Left lung (tissue), 10 donors: ENCODE data around the gene ALK. TPM values are rescaled to one million over a fixed set of nuclear protein-coding genes. Genes with fewer than 3 reads are reported as not detected.

ENCODE experiments used
- ATAC-seq: fragments of 200-7000 bp; cut with Tn5 transposase; one replicate; pipeline ENCODE4 v1.9.1; 2020; ENCODE audit warnings: moderate library complexity
- DNase-seq, 4 donors: peaks; one replicate each; pipeline ENCODE4 v3.0.0-alpha.2; 2013 to 2020
- H3K27ac ChIP-seq, 2 donors: fragments of 200-600 bp; sonication (generic) in 1 of 2; one replicate each; pipeline versions ENCODE4 v1.5.0 to v1.8.0; 2020 to 2021
- H3K27me3 ChIP-seq, 2 donors: fragments of 200-600 bp; sonication (generic) in 1 of 2; one replicate each; pipeline versions ENCODE4 v1.5.0 to v1.8.0; 2020 to 2021
- H3K36me3 ChIP-seq, 2 donors: fragments of 200-600 bp; sonication (generic) in 1 of 2; one replicate each; pipeline versions ENCODE4 v1.5.0 to v1.8.0; 2020 to 2021
- H3K4me1 ChIP-seq, 2 donors: fragments of 200-600 bp; one replicate each; pipeline ENCODE4 v1.8.0; 2021
- H3K4me3 ChIP-seq, 2 donors: fragments of 200-600 bp; sonication (generic) in 1 of 2; one replicate each; pipeline versions ENCODE4 v1.5.0 to v1.8.0; 2020 to 2021; ENCODE audit warnings: mild to moderate bottlenecking in 1 of 2
- H3K9me3 ChIP-seq, 2 donors: fragments of 200-600 bp; sonication (generic) in 1 of 2; one replicate each; pipeline versions ENCODE4 v1.5.0 to v1.8.0; 2020 to 2021
- intact Hi-C, 2 donors: fragments of 100-400 bp; cut with DNase I; formaldehyde crosslinking; loops; one replicate each; pipeline versions ENCODE4 v1.11.2 to v1.14.2; 2022
- polyA plus RNA-seq, 6 donors: library from polyadenylated mRNA; unstranded; fragments of 120-200 nt; gene quantifications; one replicate each; pipeline ENCODE4 v1.2.1, GENCODE V29; 2013; ENCODE audit not compliant: insufficient read length in 6 of 6
- total RNA-seq, 2 donors: library from RNA; stranded (reverse); fragmentation: NEBNext Ultra II Directional; extraction: Animal tissue kit (Norgen Biotek cat#: 25700); gene quantifications; one replicate each; pipeline ENCODE4 v1.2.1, GENCODE V29; 2021
- TF ChIP-seq, protein P1 (sequence below), 2 donors: fragments of 200-600 bp; sonication (generic) in 1 of 2; IDR thresholded peaks; one replicate each; pipeline versions ENCODE4 v1.5.0 to v1.8.0; 2021; ENCODE audit warnings: antibody characterized with exemption in 2 of 2
- donor health status: DM: no; HTN: yes; CAD: no.
- donor health status: DM: no; HTN: no; CAD: no.

ALK gene
- total and polyA plus RNA-seq, 8 donors = 0.06 to 0.70 (median 0.12) TPM; not detected in 2

GRCh38 chr2:29871541-29871940 lies 49.8 kb downstream of the ALK start:
- Histone ChIP-seq H3K27ac (no peak overlapping the region), H3K27me3 (peaks cover 0 to 8% of the 10 kb centered on the region in 2 donors), H3K36me3 (no peaks in the 10 kb centered on the region), H3K9me3 (peaks cover 0 to 3% of the 10 kb centered on the region in 2 donors), H3K4me3 (no peak overlapping the region), H3K4me1 (no peaks in the 10 kb centered on the region)
- TF ChIP-seq, protein P1, sequence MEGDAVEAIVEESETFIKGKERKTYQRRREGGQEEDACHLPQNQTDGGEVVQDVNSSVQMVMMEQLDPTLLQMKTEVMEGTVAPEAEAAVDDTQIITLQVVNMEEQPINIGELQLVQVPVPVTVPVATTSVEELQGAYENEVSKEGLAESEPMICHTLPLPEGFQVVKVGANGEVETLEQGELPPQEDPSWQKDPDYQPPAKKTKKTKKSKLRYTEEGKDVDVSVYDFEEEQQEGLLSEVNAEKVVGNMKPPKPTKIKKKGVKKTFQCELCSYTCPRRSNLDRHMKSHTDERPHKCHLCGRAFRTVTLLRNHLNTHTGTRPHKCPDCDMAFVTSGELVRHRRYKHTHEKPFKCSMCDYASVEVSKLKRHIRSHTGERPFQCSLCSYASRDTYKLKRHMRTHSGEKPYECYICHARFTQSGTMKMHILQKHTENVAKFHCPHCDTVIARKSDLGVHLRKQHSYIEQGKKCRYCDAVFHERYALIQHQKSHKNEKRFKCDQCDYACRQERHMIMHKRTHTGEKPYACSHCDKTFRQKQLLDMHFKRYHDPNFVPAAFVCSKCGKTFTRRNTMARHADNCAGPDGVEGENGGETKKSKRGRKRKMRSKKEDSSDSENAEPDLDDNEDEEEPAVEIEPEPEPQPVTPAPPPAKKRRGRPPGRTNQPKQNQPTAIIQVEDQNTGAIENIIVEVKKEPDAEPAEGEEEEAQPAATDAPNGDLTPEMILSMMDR (IDR thresholded peaks at IDR 0.05) = no peak
- DNase-seq (no peak), ATAC-seq (no peak)
- intact Hi-C loops = no loop called here

GRCh38 chr2:29865512-29865911 lies 55.9 kb downstream of the ALK start:
- Histone ChIP-seq H3K36me3 (no peaks in the 10 kb centered on the region), H3K27me3 (no peaks in the 10 kb centered on the region), H3K27ac (no peak overlapping the region), H3K9me3 (no peaks in the 10 kb centered on the region), H3K4me1 (no peaks in the 10 kb centered on the region), H3K4me3 (no peak overlapping the region)
- no peak for ATAC-seq
- no peak for DNase-seq
- TF ChIP-seq, protein P1 (IDR thresholded peaks at IDR 0.05) = no peak
- intact Hi-C loops = no loop called here

DNA sequence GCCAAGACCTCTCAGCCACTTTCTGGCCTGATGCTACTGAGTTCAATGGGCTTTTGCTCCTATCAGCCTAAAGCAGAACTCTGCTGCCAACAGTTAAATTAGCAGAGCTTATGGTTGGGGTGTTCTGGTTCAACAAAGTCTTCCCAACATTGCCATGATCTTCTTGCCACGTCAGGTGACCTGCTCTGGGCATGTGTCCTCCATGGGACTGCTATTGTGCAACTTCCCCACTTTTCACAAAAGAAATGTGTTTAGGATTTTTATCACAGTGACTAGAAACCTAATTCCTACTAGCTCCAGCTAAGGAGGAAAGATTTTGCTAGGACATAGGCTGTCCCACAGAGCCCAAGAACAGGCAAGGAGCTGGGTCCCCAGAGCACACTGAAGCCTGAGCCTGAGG lies 56.4 kb downstream of the ALK start:
- Histone ChIP-seq H3K4me1 (no peaks in the 10 kb centered on the region), H3K27ac (no peak overlapping the region), H3K27me3 (no peaks in the 10 kb centered on the region), H3K36me3 (no peaks in the 10 kb centered on the region), H3K9me3 (no peaks in the 10 kb centered on the region), H3K4me3 (no peak overlapping the region)
- intact Hi-C loops = no loop called here
- TF ChIP-seq, protein P1 (IDR thresholded peaks at IDR 0.05) = no peak
- no peak for ATAC-seq
- no peak for DNase-seq

- intact Hi-C loops = no loop called here
- DNase-seq (no peak), ATAC-seq (no peak)
- no peak overlapping the region for H3K27ac ChIP-seq
- H3K4me3 ChIP-seq = no peak overlapping the region
- TF ChIP-seq, protein P1 (IDR thresholded peaks at IDR 0.05) = no peak
- H3K36me3 ChIP-seq = no peaks in the 10 kb centered on the region
- H3K27me3 ChIP-seq = no peaks in the 10 kb centered on the region
- peaks cover 0 to 3% of the 10 kb centered on the region in 2 donors for H3K9me3 ChIP-seq
- no peaks in the 10 kb centered on the region for H3K4me1 ChIP-seq
Measured at GRCh38 chr2:29855924-29856639, 65.3 kb downstream of the ALK start.

DNA sequence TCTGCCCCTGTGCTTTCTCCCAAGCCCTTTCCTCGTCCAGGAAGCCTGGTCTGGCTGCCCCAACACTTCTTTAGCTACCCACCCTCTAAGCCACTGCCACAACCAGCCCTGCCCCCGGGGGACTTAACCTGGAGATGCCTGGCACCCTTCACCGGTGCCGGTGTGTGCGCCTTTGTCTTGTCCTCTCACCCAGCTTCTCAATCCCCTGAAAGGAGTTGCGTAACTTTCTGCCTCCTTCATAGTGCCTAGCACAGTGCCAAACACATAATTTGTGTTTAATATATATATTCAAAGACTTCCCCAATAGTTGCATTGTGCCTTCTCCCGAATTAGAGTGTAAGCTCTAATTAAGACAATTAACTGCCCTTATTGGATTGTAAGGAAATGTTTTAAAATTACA lies 70.6 kb downstream of the ALK start:
- no peak overlapping the region for H3K27ac ChIP-seq
- ATAC-seq (no peak), DNase-seq (no peak)
- H3K4me3 ChIP-seq = no peak overlapping the region
- H3K27me3 ChIP-seq = no peaks in the 10 kb centered on the region
- TF ChIP-seq, protein P1 (IDR thresholded peaks at IDR 0.05) = no peak
- no peaks in the 10 kb centered on the region for H3K36me3 ChIP-seq
- intact Hi-C loops = no loop called here
- no peaks in the 10 kb centered on the region for H3K4me1 ChIP-seq
- peaks cover 0 to 3% of the 10 kb centered on the region in 2 donors for H3K9me3 ChIP-seq
